GM21576 (cell line): ENCODE measurements around the gene TBC1D17.
A peak's percentile ranks its signal among the peaks of the same experiment; 100 is the strongest.

Experiments
- ATAC-seq: cut with Tn5 transposase; IDR thresholded peaks from one replicate; pipeline ENCODE4 v1.9.1; 2021; ENCODE audit warnings: mild to moderate bottlenecking, moderate library complexity; ENCODE audit not compliant: unreplicated experiment

Gene TBC1D17

GRCh38 chr19:49877020-49877878 lies at the start of gene TBC1D17, which contains the start of gene AKT1S1:
Gene TBC1D17, plus strand, starts transcription at chr19:49877702. Its CDS starts 22 bp downstream, at chr19:49877724.
Gene AKT1S1, minus strand, starts transcription at chr19:49877355. Its CDS starts 4,060 bp downstream, at chr19:49873295.
- peak; percentile 61 for ATAC-seq

- no peak for ATAC-seq
Measured at GRCh38 chr19:49829200-49829599, 48.3 kb upstream of the TBC1D17 start.

GRCh38 chr19:49829721-49830120 lies 47.8 kb upstream of the TBC1D17 start:
- ATAC-seq, result no peak

GRCh38 chr19:49830766-49831165 lies 46.7 kb upstream of the TBC1D17 start:
- no peak for ATAC-seq

GRCh38 chr19:49831592-49831991 lies 45.9 kb upstream of the TBC1D17 start:
- ATAC-seq, result no peak

- ATAC-seq, result no peak
Measured at GRCh38 chr19:49832556-49832955, 44.9 kb upstream of the TBC1D17 start.

- no peak for ATAC-seq
Measured at GRCh38 chr19:49833599-49833998, 43.9 kb upstream of the TBC1D17 start.

- no peak for ATAC-seq
Measured at GRCh38 chr19:49835562-49835961, 41.9 kb upstream of the TBC1D17 start.

- no peak for ATAC-seq
Measured at GRCh38 chr19:49836176-49837008, 41.1 kb upstream of the TBC1D17 start.

GRCh38 chr19:49837009-49837310 lies 40.5 kb upstream of the TBC1D17 start:
- ATAC-seq, result no peak

- no peak for ATAC-seq
Measured at GRCh38 chr19:49837425-49837824, 40.1 kb upstream of the TBC1D17 start.

GRCh38 chr19:49838885-49839588 lies 38.5 kb upstream of the TBC1D17 start:
- ATAC-seq, result no peak

- ATAC-seq, result no peak
Measured at GRCh38 chr19:49839713-49840112, 37.8 kb upstream of the TBC1D17 start.

GRCh38 chr19:49840321-49840720 lies 37.2 kb upstream of the TBC1D17 start:
- no peak for ATAC-seq

- no peak for ATAC-seq
Measured at GRCh38 chr19:49840736-49841249, 36.7 kb upstream of the TBC1D17 start.

GRCh38 chr19:49843265-49843664 lies 34.2 kb upstream of the TBC1D17 start:
- ATAC-seq, result no peak

GRCh38 chr19:49844138-49845095 lies 33.1 kb upstream of the TBC1D17 start:
- no peak for ATAC-seq

- ATAC-seq, result no peak
Measured at GRCh38 chr19:49845414-49845813, 32.1 kb upstream of the TBC1D17 start.

GRCh38 chr19:49846408-49846807 lies 31.1 kb upstream of the TBC1D17 start:
- no peak for ATAC-seq
